ENCODE measurements around the gene C9orf153.

DNA sequence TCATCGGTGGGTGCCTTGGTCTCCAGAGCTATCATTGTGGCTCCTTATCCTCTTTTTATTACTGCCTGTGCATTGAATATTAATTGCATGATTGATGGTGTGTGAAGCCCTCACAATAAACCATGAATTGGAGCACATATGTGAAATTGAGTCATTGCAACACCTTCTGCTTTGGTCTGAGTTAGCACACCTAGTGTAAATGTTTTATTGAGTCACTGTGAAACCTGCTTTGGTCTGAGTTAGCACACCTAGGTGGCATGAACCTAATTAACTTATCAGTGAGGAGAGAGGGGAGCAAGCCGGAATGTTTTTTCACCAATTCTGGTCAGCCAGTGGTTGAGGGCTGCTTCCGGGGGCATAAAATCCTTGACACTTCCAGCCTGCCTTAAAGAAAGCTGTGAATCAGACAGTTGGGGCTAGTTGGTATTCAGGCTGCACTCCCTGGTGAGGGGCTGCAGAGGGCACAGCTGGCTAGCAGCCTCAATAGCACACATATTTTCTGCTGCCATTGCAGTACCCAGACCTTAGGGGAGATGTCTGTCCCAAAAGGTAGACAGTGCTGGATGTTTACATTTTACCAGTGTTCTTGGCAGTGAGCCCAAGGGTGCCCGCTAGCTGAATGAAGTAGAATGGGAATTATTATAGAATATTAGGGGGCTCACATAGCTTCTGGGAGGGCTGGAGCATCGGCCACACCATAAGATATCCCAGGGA is 83.6 kb downstream of the C9orf153 start:
- TF ChIP-seq, protein P1, sequence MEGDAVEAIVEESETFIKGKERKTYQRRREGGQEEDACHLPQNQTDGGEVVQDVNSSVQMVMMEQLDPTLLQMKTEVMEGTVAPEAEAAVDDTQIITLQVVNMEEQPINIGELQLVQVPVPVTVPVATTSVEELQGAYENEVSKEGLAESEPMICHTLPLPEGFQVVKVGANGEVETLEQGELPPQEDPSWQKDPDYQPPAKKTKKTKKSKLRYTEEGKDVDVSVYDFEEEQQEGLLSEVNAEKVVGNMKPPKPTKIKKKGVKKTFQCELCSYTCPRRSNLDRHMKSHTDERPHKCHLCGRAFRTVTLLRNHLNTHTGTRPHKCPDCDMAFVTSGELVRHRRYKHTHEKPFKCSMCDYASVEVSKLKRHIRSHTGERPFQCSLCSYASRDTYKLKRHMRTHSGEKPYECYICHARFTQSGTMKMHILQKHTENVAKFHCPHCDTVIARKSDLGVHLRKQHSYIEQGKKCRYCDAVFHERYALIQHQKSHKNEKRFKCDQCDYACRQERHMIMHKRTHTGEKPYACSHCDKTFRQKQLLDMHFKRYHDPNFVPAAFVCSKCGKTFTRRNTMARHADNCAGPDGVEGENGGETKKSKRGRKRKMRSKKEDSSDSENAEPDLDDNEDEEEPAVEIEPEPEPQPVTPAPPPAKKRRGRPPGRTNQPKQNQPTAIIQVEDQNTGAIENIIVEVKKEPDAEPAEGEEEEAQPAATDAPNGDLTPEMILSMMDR (IDR thresholded peaks at IDR 0.05): no peak
- no peak for TF ChIP-seq POLR2A (IDR thresholded peaks at IDR 0.05)

Data from thyroid gland (tissue), 4 donors.